ENCODE measurements around the gene APC2.
"Not testable (repeated sequence)": the region's sequence is repeated elsewhere in the genome, so short reads cannot be mapped to it uniquely, and the experiment has no call there.

Gene APC2

GRCh38 chr19:1491849-1492170, 41.9 kb downstream of the APC2 start:
- H3K36me3 ChIP-seq (ENCODE audit: insufficient read depth, low read length): no peaks in the 10 kb centered on the region
- H3K9ac ChIP-seq (ENCODE audit: low read length): no peak overlapping the region
- H3K4me1 ChIP-seq (ENCODE audit: insufficient read depth, low read length): peaks cover 6% of the 10 kb centered on the region
- H3K27ac ChIP-seq (ENCODE audit: low read depth, low read length): no peak overlapping the region
- no peaks in the 10 kb centered on the region for H3K9me3 ChIP-seq (ENCODE audit: low read length)
- peaks cover 5 to 24% of the 10 kb centered on the region in 2 donors for H3K27me3 ChIP-seq (ENCODE audit: control insufficient read depth in 1 of 2, insufficient read depth in 2 of 2, low read length in 2 of 2)
- no peak overlapping the region for H3K4me3 ChIP-seq (ENCODE audit: low read depth in 1 of 2, low read length in 2 of 2)

GRCh38 chr19:1492474-1493006, 42.6 kb downstream of the APC2 start:
- no peaks in the 10 kb centered on the region for H3K36me3 ChIP-seq (ENCODE audit: insufficient read depth, low read length)
- H3K27me3 ChIP-seq (ENCODE audit: control insufficient read depth in 1 of 2, insufficient read depth in 2 of 2, low read length in 2 of 2): peaks cover 5 to 32% of the 10 kb centered on the region in 2 donors
- H3K27ac ChIP-seq (ENCODE audit: low read depth, low read length): no peak overlapping the region
- no peaks in the 10 kb centered on the region for H3K9me3 ChIP-seq (ENCODE audit: low read length)
- H3K4me1 ChIP-seq (ENCODE audit: insufficient read depth, low read length): peaks cover 6% of the 10 kb centered on the region
- H3K4me3 ChIP-seq (ENCODE audit: low read depth in 1 of 2, low read length in 2 of 2): no peak overlapping the region
- H3K9ac ChIP-seq (ENCODE audit: low read length): no peak overlapping the region

GRCh38 chr19:1494115-1494815, 44.3 kb downstream of the APC2 start:
- no peaks in the 10 kb centered on the region for H3K9me3 ChIP-seq (ENCODE audit: low read length)

GRCh38 chr19:1495051-1495798, 45.3 kb downstream of the APC2 start:
- no peaks in the 10 kb centered on the region for H3K36me3 ChIP-seq (ENCODE audit: insufficient read depth, low read length)
- H3K4me1 ChIP-seq (ENCODE audit: insufficient read depth, low read length): no peaks in the 10 kb centered on the region
- H3K9me3 ChIP-seq (ENCODE audit: low read length): no peaks in the 10 kb centered on the region
- H3K27me3 ChIP-seq (ENCODE audit: control insufficient read depth in 1 of 2, insufficient read depth in 2 of 2, low read length in 2 of 2): peaks cover 5 to 39% of the 10 kb centered on the region in 2 donors
- no peak overlapping the region for H3K9ac ChIP-seq (ENCODE audit: low read length)
- H3K4me3 ChIP-seq (ENCODE audit: low read depth in 1 of 2, low read length in 2 of 2): no peak overlapping the region
- no peak overlapping the region for H3K27ac ChIP-seq (ENCODE audit: low read depth, low read length)

More at GRCh38 chr19:1494115-1494815, 44.3 kb downstream of the APC2 start:
- H3K9ac ChIP-seq (ENCODE audit: low read length): no peak overlapping the region
- H3K27me3 ChIP-seq (ENCODE audit: control insufficient read depth in 1 of 2, insufficient read depth in 2 of 2, low read length in 2 of 2): peaks cover 5 to 39% of the 10 kb centered on the region in 2 donors
- H3K4me1 ChIP-seq (ENCODE audit: insufficient read depth, low read length): peaks cover 6% of the 10 kb centered on the region
- no peak overlapping the region for H3K4me3 ChIP-seq (ENCODE audit: low read depth in 1 of 2, low read length in 2 of 2)
- H3K36me3 ChIP-seq (ENCODE audit: insufficient read depth, low read length): no peaks in the 10 kb centered on the region
- H3K27ac ChIP-seq (ENCODE audit: low read depth, low read length): no peak overlapping the region

GRCh38 chr19:1495799-1496713, 46.1 kb downstream of the APC2 start:
- no peaks in the 10 kb centered on the region for H3K36me3 ChIP-seq (ENCODE audit: insufficient read depth, low read length)
- H3K4me3 ChIP-seq (ENCODE audit: low read depth in 1 of 2, low read length in 2 of 2): no peak overlapping the region
- H3K9me3 ChIP-seq (ENCODE audit: low read length): no peaks in the 10 kb centered on the region
- peaks cover 5 to 39% of the 10 kb centered on the region in 2 donors for H3K27me3 ChIP-seq (ENCODE audit: control insufficient read depth in 1 of 2, insufficient read depth in 2 of 2, low read length in 2 of 2)
- no peaks in the 10 kb centered on the region for H3K4me1 ChIP-seq (ENCODE audit: insufficient read depth, low read length)
- H3K9ac ChIP-seq (ENCODE audit: low read length): no peak overlapping the region
- no peak overlapping the region for H3K27ac ChIP-seq (ENCODE audit: low read depth, low read length)

- H3K9me3 ChIP-seq (ENCODE audit: low read length): no peaks in the 10 kb centered on the region
- H3K36me3 ChIP-seq (ENCODE audit: insufficient read depth, low read length): no peaks in the 10 kb centered on the region
- no peak overlapping the region for H3K27ac ChIP-seq (ENCODE audit: low read depth, low read length)
- no peaks in the 10 kb centered on the region for H3K4me1 ChIP-seq (ENCODE audit: insufficient read depth, low read length)
- no peak overlapping the region for H3K9ac ChIP-seq (ENCODE audit: low read length)
- H3K4me3 ChIP-seq (ENCODE audit: low read depth in 1 of 2, low read length in 2 of 2): no peak overlapping the region
- peaks cover 5 to 32% of the 10 kb centered on the region in 2 donors for H3K27me3 ChIP-seq (ENCODE audit: control insufficient read depth in 1 of 2, insufficient read depth in 2 of 2, low read length in 2 of 2)
Measured at GRCh38 chr19:1496714-1497577, 47.0 kb downstream of the APC2 start.

- Histone ChIP-seq H3K36me3 (ENCODE audit: insufficient read depth, low read length) (no peaks in the 10 kb centered on the region), H3K9me3 (ENCODE audit: low read length) (no peaks in the 10 kb centered on the region), H3K9ac (ENCODE audit: low read length) (no peak overlapping the region), H3K27ac (ENCODE audit: low read depth, low read length) (no peak overlapping the region), H3K4me3 (ENCODE audit: low read depth in 1 of 2, low read length in 2 of 2) (no peak overlapping the region), H3K27me3 (ENCODE audit: control insufficient read depth in 1 of 2, insufficient read depth in 2 of 2, low read length in 2 of 2) (peaks cover 2 to 28% of the 10 kb centered on the region in 2 donors), H3K4me1 (ENCODE audit: insufficient read depth, low read length) (no peaks in the 10 kb centered on the region)
Measured at GRCh38 chr19:1497578-1498235, 47.8 kb downstream of the APC2 start.

- not testable (repeated sequence) for H3K27ac ChIP-seq (ENCODE audit: low read depth, low read length); H3K4me1 ChIP-seq (ENCODE audit: insufficient read depth, low read length); H3K9ac ChIP-seq (ENCODE audit: low read length); H3K36me3 ChIP-seq (ENCODE audit: insufficient read depth, low read length); H3K9me3 ChIP-seq (ENCODE audit: low read length); H3K4me3 ChIP-seq (ENCODE audit: low read depth in 1 of 2, low read length in 2 of 2)
- H3K27me3 ChIP-seq (ENCODE audit: control insufficient read depth in 1 of 2, insufficient read depth in 2 of 2, low read length in 2 of 2): peaks cover 0 to 36% of the 10 kb centered on the region in 2 donors
Measured at GRCh38 chr19:1499231-1499630, 49.3 kb downstream of the APC2 start.

GRCh38 chr19:1501200-1501595, 51.3 kb downstream of the APC2 start:
- no peak overlapping the region for H3K27ac ChIP-seq (ENCODE audit: low read depth, low read length)
- no peak overlapping the region for H3K4me3 ChIP-seq (ENCODE audit: low read depth in 1 of 2, low read length in 2 of 2)
- H3K4me1 ChIP-seq (ENCODE audit: insufficient read depth, low read length): no peaks in the 10 kb centered on the region
- peaks cover 0 to 32% of the 10 kb centered on the region in 2 donors for H3K27me3 ChIP-seq (ENCODE audit: control insufficient read depth in 1 of 2, insufficient read depth in 2 of 2, low read length in 2 of 2)
- H3K9ac ChIP-seq (ENCODE audit: low read length): no peak overlapping the region
- no peaks in the 10 kb centered on the region for H3K36me3 ChIP-seq (ENCODE audit: insufficient read depth, low read length)
- H3K9me3 ChIP-seq (ENCODE audit: low read length): no peaks in the 10 kb centered on the region

- Histone ChIP-seq H3K4me1 (ENCODE audit: insufficient read depth, low read length) (peaks cover 4% of the 10 kb centered on the region), H3K27me3 (ENCODE audit: control insufficient read depth in 1 of 2, insufficient read depth in 2 of 2, low read length in 2 of 2) (peaks cover 0 to 34% of the 10 kb centered on the region in 2 donors), H3K36me3 (ENCODE audit: insufficient read depth, low read length) (no peaks in the 10 kb centered on the region), H3K4me3 (ENCODE audit: low read depth in 1 of 2, low read length in 2 of 2) (no peak overlapping the region), H3K9me3 (ENCODE audit: low read length) (no peaks in the 10 kb centered on the region), H3K27ac (ENCODE audit: low read depth, low read length) (no peak overlapping the region), H3K9ac (ENCODE audit: low read length) (no peak overlapping the region)
Measured at GRCh38 chr19:1502433-1503088, 52.6 kb downstream of the APC2 start.
